ENCODE data around the gene EBI3. TPM values are rescaled to one million over a fixed set of nuclear protein-coding genes. Genes with fewer than 3 reads are reported as not detected.
"Not testable (repeated sequence)": the region's sequence is repeated elsewhere in the genome, so short reads cannot be mapped to it uniquely, and the experiment has no call there.

Gene EBI3
- total and polyA plus RNA-seq, 2 of the 8 experiments (the other 6 are each of a cell fraction or from before 2014, with no cell fraction given) = 0.99 to 8.4 TPM

DNA sequence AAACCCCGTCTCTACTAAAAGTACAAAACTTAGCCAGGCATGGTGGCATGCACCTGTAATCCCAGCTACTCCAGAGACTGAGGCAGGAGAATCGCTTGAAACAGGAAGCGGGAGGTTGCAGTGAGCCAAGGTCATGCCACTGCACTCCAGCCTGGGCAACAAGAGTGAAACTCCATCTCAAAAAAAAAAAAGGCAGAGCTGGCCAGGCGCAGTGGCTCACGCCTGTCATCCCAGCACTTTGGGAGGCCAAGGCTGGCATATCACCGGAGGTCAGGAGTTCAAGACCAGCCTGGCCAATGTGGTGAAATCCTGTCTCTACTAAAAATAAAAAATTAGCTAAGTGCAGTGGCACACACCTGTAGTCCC, 45.0 kb downstream of the EBI3 start:
- H2BK120ac ChIP-seq (replicated peaks; ENCODE audit: low read depth, low read length); H3K14ac ChIP-seq (ENCODE audit: insufficient read length); H4K8ac ChIP-seq (ENCODE audit: extremely low read depth, insufficient read depth, low read length); H3K79me1 ChIP-seq (ENCODE audit: low read depth, low read length); H3K27me3 ChIP-seq (replicated peaks in 1 of 4; ENCODE audit: control insufficient read depth in 3 of 4, extremely low read depth in 1 of 4, insufficient read depth in 3 of 4, low read length in 3 of 4); H4K5ac ChIP-seq (ENCODE audit: insufficient read length, low read depth, low read length); H3K23me2 ChIP-seq (ENCODE audit: low read depth, low read length); H2BK15ac ChIP-seq (ENCODE audit: low read length); H3K56ac ChIP-seq (replicated peaks; ENCODE audit: insufficient read length, low read depth, low read length); H3K36me3 ChIP-seq (ENCODE audit: control insufficient read depth in 2 of 4, insufficient read depth in 4 of 4, low read length in 3 of 4); H2BK20ac ChIP-seq (ENCODE audit: low read length); H3K4ac ChIP-seq (replicated peaks; ENCODE audit: insufficient read length, low read depth, low read length); H3K27ac ChIP-seq (ENCODE audit: low read depth, low read length); H3K9me3 ChIP-seq (ENCODE audit: insufficient read depth in 2 of 2, low read depth in 1 of 2, low read length in 1 of 2); H3K79me2 ChIP-seq (ENCODE audit: control insufficient read depth in 1 of 2, insufficient read depth in 2 of 2, low read length in 2 of 2); H3K23ac ChIP-seq (ENCODE audit: insufficient read length); H2AK5ac ChIP-seq (ENCODE audit: low read depth, low read length); FAIRE-seq; DNase-seq (ENCODE audit: low read depth in 1 of 2, low spot score in 2 of 2); H2BK5ac ChIP-seq (ENCODE audit: low read depth, low read length); H2AFZ ChIP-seq (ENCODE audit: low read length); H3K18ac ChIP-seq (ENCODE audit: extremely low read depth, low read length); H4K20me1 ChIP-seq (replicated peaks in 1 of 2; ENCODE audit: control insufficient read depth in 1 of 2, insufficient read depth in 2 of 2, low read length in 2 of 2); H4K91ac ChIP-seq (replicated peaks; ENCODE audit: insufficient read length, low read length); H3K4me3 ChIP-seq (ENCODE audit: extremely low read depth in 1 of 4, insufficient read depth in 2 of 4, low read depth in 3 of 4, low read length in 4 of 4); H3K9ac ChIP-seq (replicated peaks in 1 of 4; ENCODE audit: extremely low read depth in 1 of 4, low read depth in 3 of 4, low read length in 3 of 4); H3K4me2 ChIP-seq (ENCODE audit: insufficient read depth in 1 of 2, low read depth in 2 of 2, low read length in 2 of 2); H3K4me1 ChIP-seq (replicated peaks in 1 of 4; ENCODE audit: control insufficient read depth in 3 of 4, insufficient read depth in 4 of 4, low read length in 3 of 4); H2BK12ac ChIP-seq (ENCODE audit: low read depth, low read length): not testable (repeated sequence)
- ChIA-PET CTCF (ENCODE audit: partially characterized antibody) (interaction anchor here (0.6 to 14.6 kb wide), 5 partner anchors 19 to 266 kb away, joined by 3 to 311 read pairs (median 3); partner anchors contain the start of genes MPND and STAP2), POLR2A (ENCODE audit: partially characterized antibody) (interaction anchor here (0.7 to 4.0 kb wide), 4 partner anchors 8 to 170 kb away, joined by 3 to 19 read pairs (median 3); partner anchors contain the start of gene MPND)
- WGBS, 2 experiments (ENCODE audit: extremely low coverage in 1 of 2, insufficient coverage in 1 of 2, insufficient read length in 1 of 2, insufficient replicate concordance in 2 of 2, low coverage in 1 of 2, low lambda C conversion rate in 2 of 2, missing lambda C conversion rate in 1 of 2) = 89% methylated on average over 6 of the region's 6 CpGs; no CpG with 5 or more reads in 1 of the 2 experiments

Data from H1 (cell line).